Measurements from ENCODE around the gene PAN3.

The PAN3 gene

GRCh38 chr13:28138012-28138755 is at the start of gene PAN3:
TSS of gene PAN3 (plus strand) at chr13:28138545. CDS start at chr13:28138658, 113 bp downstream.
- DNase-seq: peak; percentile 86 to 87

GRCh38 chr13:28089065-28089464 is 49.3 kb upstream of the PAN3 start:
- no peak for DNase-seq

- DNase-seq: no peak
These were observed 45.9 kb upstream of the PAN3 start for GRCh38 chr13:28092431-28092830.

GRCh38 chr13:28093881-28094280 is 44.5 kb upstream of the PAN3 start:
- no peak for DNase-seq

GRCh38 chr13:28094306-28094705 is 44.0 kb upstream of the PAN3 start:
- peak; percentile 78 for DNase-seq

- DNase-seq: no peak
These were observed 40.8 kb upstream of the PAN3 start for GRCh38 chr13:28097503-28097902.

GRCh38 chr13:28099396-28100149 is 38.8 kb upstream of the PAN3 start:
- DNase-seq: peak in 1 of 2 experiments; percentile 19

- peak; percentile 26 to 37 for DNase-seq
These were observed 37.9 kb upstream of the PAN3 start, which contains the start of gene FLT3 for GRCh38 chr13:28100150-28101121. TSS of gene FLT3 (minus strand) at chr13:28100576. CDS start at chr13:28100510, 66 bp downstream.

- peak; percentile 39 to 58 for DNase-seq
These were observed 36.5 kb upstream of the PAN3 start for GRCh38 chr13:28101886-28102285.

GRCh38 chr13:28106976-28107375 is 31.4 kb upstream of the PAN3 start:
- DNase-seq: peak in 1 of 2 experiments; percentile 23

- no peak for DNase-seq
These were observed 27.9 kb upstream of the PAN3 start for GRCh38 chr13:28110414-28110813.

GRCh38 chr13:28116736-28117135 is 21.6 kb upstream of the PAN3 start:
- no peak for DNase-seq

- DNase-seq: no peak
These were observed 20.5 kb upstream of the PAN3 start for GRCh38 chr13:28117689-28118377.

GRCh38 chr13:28120317-28120716 is 18.0 kb upstream of the PAN3 start:
- no peak for DNase-seq

- no peak for DNase-seq
These were observed 17.1 kb upstream of the PAN3 start for GRCh38 chr13:28121224-28121623.

- DNase-seq: no peak
These were observed 10.3 kb upstream of the PAN3 start for GRCh38 chr13:28128030-28128429.

GRCh38 chr13:28128926-28129325 is 9.4 kb upstream of the PAN3 start:
- peak in 1 of 2 experiments; percentile 11 for DNase-seq

- DNase-seq: no peak
These were observed 8.2 kb upstream of the PAN3 start for GRCh38 chr13:28129911-28130693.

GRCh38 chr13:28131646-28132045 is 6.7 kb upstream of the PAN3 start:
- no peak for DNase-seq

GRCh38 chr13:28136916-28137315 is 1.4 kb upstream of the PAN3 start:
- DNase-seq: peak in 1 of 2 experiments; percentile 33

GRCh38 chr13:28137596-28137995 is 749 bp upstream of the PAN3 start:
- DNase-seq: peak; percentile 38 to 47
